ENCODE measurements around the gene GRIN2A. TPM values are rescaled to one million over a fixed set of nuclear protein-coding genes. Genes with fewer than 3 reads are reported as not detected.

GRIN2A gene
- total RNA-seq, 1 donor from 2014 or later, result not detected

GRCh38 chr16:10169031-10169430 is 13.2 kb downstream of the GRIN2A start:
- Mint-ChIP-seq H3K4me3 (ENCODE audit: unreplicated experiment) (no peak overlapping the region), H3K36me3 (ENCODE audit: low read depth) (no peaks in the 10 kb centered on the region), H3K27me3 (ENCODE audit: low read depth) (peaks cover 4% of the 10 kb centered on the region), H3K27ac (ENCODE audit: unreplicated experiment) (no peak overlapping the region), H3K4me1 (ENCODE audit: low read depth) (no peaks in the 10 kb centered on the region), H3K9me3 (ENCODE audit: low read depth) (peaks cover 4% of the 10 kb centered on the region)
- no peak for DNase-seq (ENCODE audit: low spot score)
- TF ChIP-seq CTCF (IDR thresholded peaks at IDR 0.05), result no peak

GRCh38 chr16:10168258-10168657 is 14.0 kb downstream of the GRIN2A start:
- no peak for DNase-seq (ENCODE audit: low spot score)
- H3K27me3 Mint-ChIP-seq (ENCODE audit: low read depth), result peaks cover 1% of the 10 kb centered on the region
- H3K4me3 Mint-ChIP-seq (ENCODE audit: unreplicated experiment), result no peak overlapping the region
- no peaks in the 10 kb centered on the region for H3K4me1 Mint-ChIP-seq (ENCODE audit: low read depth)
- H3K27ac Mint-ChIP-seq (ENCODE audit: unreplicated experiment), result no peak overlapping the region
- no peak for TF ChIP-seq CTCF (IDR thresholded peaks at IDR 0.05)
- H3K9me3 Mint-ChIP-seq (ENCODE audit: low read depth), result peaks cover 3% of the 10 kb centered on the region
- H3K36me3 Mint-ChIP-seq (ENCODE audit: low read depth), result no peaks in the 10 kb centered on the region

GRCh38 chr16:10165643-10166042 is 16.6 kb downstream of the GRIN2A start:
- no peaks in the 10 kb centered on the region for H3K36me3 Mint-ChIP-seq (ENCODE audit: low read depth)
- TF ChIP-seq CTCF (IDR thresholded peaks at IDR 0.05), result no peak
- no peak for DNase-seq (ENCODE audit: low spot score)
- H3K4me1 Mint-ChIP-seq (ENCODE audit: low read depth), result no peaks in the 10 kb centered on the region
- peaks cover 3% of the 10 kb centered on the region for H3K9me3 Mint-ChIP-seq (ENCODE audit: low read depth)
- H3K27ac Mint-ChIP-seq (ENCODE audit: unreplicated experiment), result no peak overlapping the region
- H3K4me3 Mint-ChIP-seq (ENCODE audit: unreplicated experiment), result no peak overlapping the region
- peaks cover 1% of the 10 kb centered on the region for H3K27me3 Mint-ChIP-seq (ENCODE audit: low read depth)

- Mint-ChIP-seq H3K27me3 (ENCODE audit: low read depth) (peaks cover 1% of the 10 kb centered on the region), H3K4me3 (ENCODE audit: unreplicated experiment) (no peak overlapping the region), H3K27ac (ENCODE audit: unreplicated experiment) (no peak overlapping the region), H3K4me1 (ENCODE audit: low read depth) (no peaks in the 10 kb centered on the region), H3K9me3 (ENCODE audit: low read depth) (no peaks in the 10 kb centered on the region), H3K36me3 (ENCODE audit: low read depth) (no peaks in the 10 kb centered on the region)
- no peak for TF ChIP-seq CTCF (IDR thresholded peaks at IDR 0.05)
- no peak for DNase-seq (ENCODE audit: low spot score)
Measured at GRCh38 chr16:10162981-10163380, 19.2 kb downstream of the GRIN2A start.

- no peak for DNase-seq (ENCODE audit: low spot score)
- H3K4me3 Mint-ChIP-seq (ENCODE audit: unreplicated experiment), result no peak overlapping the region
- H3K36me3 Mint-ChIP-seq (ENCODE audit: low read depth), result no peaks in the 10 kb centered on the region
- no peak for TF ChIP-seq CTCF (IDR thresholded peaks at IDR 0.05)
- H3K27ac Mint-ChIP-seq (ENCODE audit: unreplicated experiment), result no peak overlapping the region
- H3K27me3 Mint-ChIP-seq (ENCODE audit: low read depth), result no peaks in the 10 kb centered on the region
- H3K9me3 Mint-ChIP-seq (ENCODE audit: low read depth), result no peaks in the 10 kb centered on the region
- no peaks in the 10 kb centered on the region for H3K4me1 Mint-ChIP-seq (ENCODE audit: low read depth)
Measured at GRCh38 chr16:10156099-10156498, 26.1 kb downstream of the GRIN2A start.

Measured in chondrocyte (in vitro differentiated cells).